Kidney capillary endothelial cell (primary cell): ENCODE data around the gene TRIOBP.
A peak's percentile ranks its signal among the peaks of the same experiment; 100 is the strongest.

ENCODE experiments used
- DNase-seq: peaks from one replicate; pipeline ENCODE4 v3.0.0-alpha.2; 2018; ENCODE audit warnings: low spot score

TRIOBP gene

GRCh38 chr22:37804881-37805809 is 108.3 kb downstream of the TRIOBP start:
- peak; percentile 74 for DNase-seq

GRCh38 chr22:37805810-37806277 is 109.0 kb downstream of the TRIOBP start:
- DNase-seq, result no peak

DNA sequence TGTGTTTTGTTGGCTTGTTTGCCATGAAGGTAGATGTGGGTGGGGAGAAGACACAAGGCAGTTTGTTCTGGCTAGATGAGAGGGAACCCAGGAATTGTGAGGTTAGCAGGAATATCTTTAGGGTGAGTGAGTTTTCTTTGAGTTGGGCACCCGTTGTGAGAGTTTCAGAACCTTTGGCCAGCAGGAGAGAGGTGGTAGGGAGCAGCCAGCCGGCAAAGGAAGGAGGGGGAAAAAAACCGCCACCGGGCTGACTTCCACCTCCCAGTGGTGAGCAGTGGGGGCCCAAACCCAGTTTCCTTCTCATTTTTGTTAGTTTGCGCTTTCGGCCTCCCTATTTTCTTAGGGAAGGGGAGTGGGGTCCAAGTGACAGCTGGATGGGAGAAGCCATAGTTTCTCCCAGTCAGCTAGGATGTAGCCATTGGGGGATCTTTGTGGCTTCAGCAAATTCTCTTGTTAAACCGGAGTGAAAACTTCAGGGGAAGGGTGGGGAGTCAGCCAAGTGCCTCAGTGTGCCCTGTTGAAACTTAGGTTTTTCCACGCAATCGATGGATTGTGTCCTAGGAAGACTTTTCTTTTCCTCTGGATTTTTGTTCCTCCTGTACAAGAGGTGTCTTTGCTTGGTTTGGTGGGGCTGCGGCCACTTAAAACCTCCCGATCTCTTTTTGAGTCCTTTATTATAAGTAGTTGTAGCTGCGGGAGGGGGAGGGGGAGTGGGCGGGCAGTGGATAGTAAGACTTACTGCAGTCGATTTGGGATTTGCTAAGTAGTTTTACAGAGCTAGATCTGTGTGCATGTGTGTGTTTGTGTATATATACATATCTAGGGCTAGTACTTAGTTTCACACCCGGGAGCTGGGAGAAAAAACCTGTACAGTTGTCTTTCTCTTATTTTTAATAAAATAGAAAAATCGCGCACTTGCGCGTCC is 109.8 kb downstream of the TRIOBP start:
- DNase-seq, result no peak

- peak; percentile 86 for DNase-seq
These were observed 110.8 kb downstream of the TRIOBP start, which contains the start of gene GCAT for GRCh38 chr22:37807410-37808293. TSS of gene GCAT (plus strand) at chr22:37807934. CDS start at chr22:37807968, 34 bp downstream.

- DNase-seq, result no peak
These were observed 111.4 kb downstream of the TRIOBP start for GRCh38 chr22:37808294-37808657.

DNA sequence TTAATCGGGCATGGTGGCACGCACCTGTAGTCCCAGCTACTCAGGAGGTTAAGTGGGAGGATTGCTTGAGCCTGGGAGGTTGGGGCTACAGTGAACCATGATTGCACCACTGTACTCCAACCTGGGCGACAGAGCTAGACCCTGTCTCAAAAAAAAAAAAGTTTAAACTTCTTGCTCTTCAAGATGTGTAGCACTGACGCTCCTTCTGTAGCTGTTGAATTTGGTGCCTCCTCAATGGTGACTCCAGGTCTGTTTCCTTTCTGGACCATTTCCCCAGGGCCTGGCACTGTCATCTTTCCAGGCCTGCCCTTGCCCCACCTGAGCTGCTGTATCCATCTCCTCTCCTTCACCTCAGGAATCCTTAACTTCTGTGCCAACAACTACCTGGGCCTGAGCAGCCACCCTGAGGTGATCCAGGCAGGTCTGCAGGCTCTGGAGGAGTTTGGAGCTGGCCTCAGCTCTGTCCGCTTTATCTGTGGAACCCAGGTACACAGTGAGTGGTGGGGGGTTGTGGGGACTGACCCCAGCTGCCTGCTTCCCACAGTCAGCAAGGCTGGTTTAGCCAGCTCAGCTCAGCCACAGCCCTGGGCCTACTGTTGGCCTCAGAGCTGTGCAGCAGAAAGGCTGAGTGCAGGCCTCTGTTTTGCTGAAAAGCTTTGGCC is 113.0 kb downstream of the TRIOBP start:
- DNase-seq, result no peak

DNA sequence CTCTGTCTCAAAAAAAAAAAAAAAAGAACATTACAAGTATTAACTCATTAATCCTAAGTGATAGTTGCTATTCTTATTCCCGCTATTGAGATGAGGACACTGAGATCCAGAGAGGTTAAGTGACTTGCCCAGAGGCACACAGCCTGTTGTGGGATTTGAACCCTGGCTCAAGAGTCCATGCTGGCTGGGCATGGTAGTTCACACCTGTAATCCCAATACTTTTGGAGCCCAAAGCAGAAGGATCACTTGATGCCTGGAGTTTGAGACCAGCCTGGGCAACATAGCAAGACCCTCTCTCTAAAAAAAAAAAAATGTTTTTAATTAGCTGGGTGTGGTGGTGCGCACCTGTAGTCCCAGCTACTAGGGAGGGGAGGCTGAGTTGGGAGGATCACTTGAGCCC is 115.0 kb downstream of the TRIOBP start:
- DNase-seq, result no peak

DNA sequence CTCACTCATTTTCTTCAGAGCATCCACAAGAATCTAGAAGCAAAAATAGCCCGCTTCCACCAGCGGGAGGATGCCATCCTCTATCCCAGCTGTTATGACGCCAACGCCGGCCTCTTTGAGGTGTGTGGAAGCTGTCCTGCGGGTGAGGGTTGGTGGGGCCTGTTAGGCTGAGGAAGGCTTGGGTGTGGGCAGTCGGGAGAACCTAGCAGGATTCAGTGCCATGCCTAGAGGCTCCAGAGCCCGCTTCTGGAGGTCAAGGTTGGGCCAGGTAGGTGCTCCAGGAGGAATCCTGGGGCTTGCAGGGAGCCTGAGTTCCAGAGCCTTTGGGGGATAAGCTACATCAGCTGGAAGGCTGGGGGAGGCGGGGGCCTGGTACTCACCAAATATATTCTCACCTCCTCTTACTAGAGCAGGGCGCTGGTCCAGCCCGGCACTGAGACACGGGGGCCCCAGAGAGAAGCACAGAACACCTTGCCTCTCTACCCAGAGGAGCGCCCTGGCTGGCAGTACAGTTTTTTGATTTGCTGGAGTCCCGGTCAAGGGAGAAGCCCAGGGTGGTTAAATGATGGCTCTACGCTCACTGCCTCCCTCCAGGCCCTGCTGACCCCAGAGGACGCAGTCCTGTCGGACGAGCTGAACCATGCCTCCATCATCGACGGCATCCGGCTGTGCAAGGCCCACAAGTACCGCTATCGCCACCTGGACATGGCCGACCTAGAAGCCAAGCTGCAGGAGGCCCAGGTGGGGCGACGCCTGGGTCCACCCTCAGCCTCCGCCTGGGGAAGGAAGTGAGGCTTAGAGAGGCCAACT is 116.2 kb downstream of the TRIOBP start:
- no peak for DNase-seq

- no peak for DNase-seq
These were observed 118.7 kb downstream of the TRIOBP start for GRCh38 chr22:37815593-37815992.

DNA sequence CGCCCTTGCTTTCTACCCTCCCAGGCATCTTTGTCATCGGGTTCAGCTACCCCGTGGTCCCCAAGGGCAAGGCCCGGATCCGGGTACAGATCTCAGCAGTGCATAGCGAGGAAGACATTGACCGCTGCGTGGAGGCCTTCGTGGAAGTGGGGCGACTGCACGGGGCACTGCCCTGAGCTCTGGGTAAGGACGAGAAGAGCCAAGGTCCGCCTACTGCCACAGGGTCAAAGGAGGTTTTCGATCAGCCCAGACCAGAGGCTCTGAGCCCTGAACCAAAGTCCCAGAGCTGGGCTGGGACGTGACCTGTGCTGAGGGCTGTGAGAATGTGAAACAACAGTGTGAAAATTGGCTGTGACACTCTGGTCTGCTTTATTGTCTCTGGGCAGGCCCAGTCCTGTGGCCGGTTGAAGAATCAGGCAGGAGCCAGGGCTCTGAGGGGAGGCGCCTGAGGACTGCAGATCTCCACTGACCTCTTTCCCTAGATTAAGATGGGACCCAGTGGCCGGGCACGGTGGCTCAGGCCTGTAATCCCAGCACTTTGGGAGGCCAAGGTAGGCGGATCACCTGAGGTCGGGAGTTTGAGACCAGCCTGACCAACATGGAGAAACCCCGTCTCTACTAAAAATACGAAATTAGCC is 119.8 kb downstream of the TRIOBP start:
- DNase-seq, result no peak

GRCh38 chr22:37817705-37818408 is 121.0 kb downstream of the TRIOBP start:
- DNase-seq, result peak; percentile 83

- no peak for DNase-seq
These were observed 121.7 kb downstream of the TRIOBP start for GRCh38 chr22:37818409-37819104.

GRCh38 chr22:37819105-37819433 is 122.2 kb downstream of the TRIOBP start:
- DNase-seq, result no peak

DNA sequence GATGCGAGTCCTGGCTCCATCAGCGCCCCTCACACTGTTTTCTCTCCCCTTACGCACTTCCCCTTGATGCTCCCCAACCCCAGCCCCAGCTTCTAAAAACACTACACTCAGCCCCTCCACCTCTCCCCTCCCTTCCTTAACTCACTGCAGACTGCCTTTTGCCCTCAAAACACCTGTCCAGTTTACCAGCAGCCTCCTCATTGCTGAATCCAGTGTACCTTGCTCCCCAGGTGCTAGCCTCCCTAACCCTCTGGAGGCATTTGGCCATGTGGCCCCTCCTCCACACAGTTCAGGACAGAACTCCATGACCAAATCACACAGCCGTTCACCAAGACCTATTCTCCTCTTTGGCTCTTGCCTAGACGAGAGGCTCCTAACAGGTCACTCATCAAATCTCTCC is 123.5 kb downstream of the TRIOBP start:
- DNase-seq, result no peak

GRCh38 chr22:37822079-37822833 is 125.4 kb downstream of the TRIOBP start:
- DNase-seq, result no peak

- no peak for DNase-seq
These were observed 126.5 kb downstream of the TRIOBP start, which contains the start of gene GALR3 for GRCh38 chr22:37823134-37823985. TSS of gene GALR3 (plus strand) at chr22:37823382. CDS start at chr22:37823407, 25 bp downstream.
